Esophagus mucosa (tissue), 1 donor: ENCODE data around the gene CTBP1. TPM values are rescaled to one million over a fixed set of nuclear protein-coding genes. Genes with fewer than 3 reads are reported as not detected.
A peak's percentile ranks its signal among the peaks of the same experiment; 100 is the strongest.

ENCODE experiments used
- ATAC-seq: fragments of 200-7000 bp; cut with Tn5 transposase; one replicate; pipeline ENCODE4 v1.9.1; 2020
- total RNA-seq: library from RNA; stranded (reverse); gene quantifications from one replicate; pipeline ENCODE4 v1.2.4, GENCODE V29; 2023
- donor health status: DM: yes; HTN: yes; CAD: no.

Gene CTBP1
- total RNA-seq, 1 donor from 2014 or later, result 89.4 TPM

DNA sequence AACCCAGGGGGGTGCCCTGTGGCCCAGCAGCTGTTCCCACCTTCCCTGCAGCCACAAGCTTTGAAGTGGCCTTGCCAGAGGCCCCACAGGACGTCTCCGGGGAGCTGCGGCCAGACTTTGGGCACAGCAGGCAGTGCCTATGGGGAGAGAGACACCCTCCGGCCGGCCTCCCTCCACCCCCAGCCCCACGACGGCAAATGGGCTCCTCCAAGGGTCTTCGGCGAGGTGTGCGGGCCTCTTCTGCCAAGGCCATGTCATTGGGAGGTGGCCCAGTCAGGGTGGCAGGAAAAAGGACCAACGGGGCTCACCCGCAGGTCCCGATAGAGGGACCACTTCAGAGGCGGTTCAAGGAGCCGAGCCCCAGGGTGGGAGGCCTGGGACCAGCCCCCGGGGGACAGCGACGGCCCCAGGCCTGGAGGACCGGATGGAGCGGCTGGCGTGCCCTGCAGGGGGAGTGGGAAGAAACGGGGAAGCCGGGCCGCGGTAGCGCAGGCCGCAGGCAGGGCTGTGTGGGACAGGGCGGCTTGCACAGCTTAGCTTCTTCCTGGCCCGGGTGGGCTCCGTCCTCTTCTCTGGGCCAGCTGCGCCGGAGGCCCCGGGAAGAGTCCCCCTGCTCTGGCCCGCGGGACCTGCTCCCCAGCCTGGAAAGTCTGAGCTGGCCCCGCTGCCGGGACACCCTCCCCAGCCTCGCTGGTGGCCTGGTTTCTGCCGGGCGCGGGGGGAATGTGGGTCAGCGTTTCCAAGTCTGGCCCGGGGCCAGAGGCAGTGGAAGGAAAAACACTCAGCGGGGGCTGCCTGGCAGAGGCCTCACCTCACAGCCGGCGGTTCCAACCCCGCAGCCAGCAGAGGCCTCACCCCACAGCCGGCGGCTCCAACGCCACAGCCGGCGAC is 54.7 kb downstream of the CTBP1 start:
- no peak for ATAC-seq

GRCh38 chr4:1193206-1194009 is 55.5 kb downstream of the CTBP1 start:
- ATAC-seq, result no peak

GRCh38 chr4:1192493-1193205 is 56.3 kb downstream of the CTBP1 start:
- peak; percentile 56 for ATAC-seq

GRCh38 chr4:1192091-1192492 is 56.8 kb downstream of the CTBP1 start:
- ATAC-seq, result peak; percentile 96

DNA sequence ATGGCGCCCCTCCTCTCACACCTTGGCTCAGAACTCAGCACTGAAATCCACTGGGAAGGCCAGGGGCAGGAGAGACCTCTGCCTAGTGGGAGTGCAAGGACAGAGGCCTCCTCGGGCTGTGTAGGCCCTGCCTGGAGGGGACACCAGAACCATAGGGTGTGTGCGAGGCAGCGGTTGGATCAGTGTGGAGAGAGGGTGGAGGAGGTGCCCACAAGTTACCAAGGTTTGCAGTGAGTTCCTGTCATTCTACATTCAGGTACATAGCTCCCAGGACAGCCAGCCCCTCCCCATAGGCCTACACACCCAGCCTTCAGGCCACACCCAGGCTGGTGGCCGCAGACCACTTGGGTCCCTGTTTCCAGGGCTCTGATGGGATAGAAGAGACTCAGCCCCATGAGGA is 57.3 kb downstream of the CTBP1 start:
- peak; percentile 41 for ATAC-seq

GRCh38 chr4:1187182-1187581 is 61.7 kb downstream of the CTBP1 start:
- no peak for ATAC-seq

GRCh38 chr4:1183985-1184773 is 64.8 kb downstream of the CTBP1 start:
- no peak for ATAC-seq

GRCh38 chr4:1182313-1182712 is 66.6 kb downstream of the CTBP1 start:
- ATAC-seq, result no peak

- ATAC-seq, result no peak
These were observed 68.3 kb downstream of the CTBP1 start for GRCh38 chr4:1180663-1181062.

DNA sequence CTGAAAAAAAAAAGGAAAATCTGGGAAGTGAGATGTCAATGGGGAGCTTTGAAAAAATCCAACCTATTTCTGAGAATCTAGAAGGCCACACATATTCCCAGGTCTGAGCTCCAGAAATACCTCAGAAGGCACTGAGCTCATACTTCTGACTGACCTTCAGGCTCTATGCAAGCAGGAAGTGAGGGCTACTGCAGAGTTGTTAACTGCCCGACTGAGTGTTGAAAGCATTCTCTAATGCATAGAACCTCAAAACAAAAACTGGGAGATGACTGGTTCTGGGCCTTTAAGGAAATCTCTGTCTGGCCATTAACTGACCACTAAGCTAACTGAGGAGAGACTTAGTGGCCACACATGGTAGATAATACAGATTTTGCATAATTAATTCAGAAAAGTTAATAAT is 69.0 kb downstream of the CTBP1 start:
- no peak for ATAC-seq

- ATAC-seq, result no peak
These were observed 69.9 kb downstream of the CTBP1 start for GRCh38 chr4:1179089-1179441.

DNA sequence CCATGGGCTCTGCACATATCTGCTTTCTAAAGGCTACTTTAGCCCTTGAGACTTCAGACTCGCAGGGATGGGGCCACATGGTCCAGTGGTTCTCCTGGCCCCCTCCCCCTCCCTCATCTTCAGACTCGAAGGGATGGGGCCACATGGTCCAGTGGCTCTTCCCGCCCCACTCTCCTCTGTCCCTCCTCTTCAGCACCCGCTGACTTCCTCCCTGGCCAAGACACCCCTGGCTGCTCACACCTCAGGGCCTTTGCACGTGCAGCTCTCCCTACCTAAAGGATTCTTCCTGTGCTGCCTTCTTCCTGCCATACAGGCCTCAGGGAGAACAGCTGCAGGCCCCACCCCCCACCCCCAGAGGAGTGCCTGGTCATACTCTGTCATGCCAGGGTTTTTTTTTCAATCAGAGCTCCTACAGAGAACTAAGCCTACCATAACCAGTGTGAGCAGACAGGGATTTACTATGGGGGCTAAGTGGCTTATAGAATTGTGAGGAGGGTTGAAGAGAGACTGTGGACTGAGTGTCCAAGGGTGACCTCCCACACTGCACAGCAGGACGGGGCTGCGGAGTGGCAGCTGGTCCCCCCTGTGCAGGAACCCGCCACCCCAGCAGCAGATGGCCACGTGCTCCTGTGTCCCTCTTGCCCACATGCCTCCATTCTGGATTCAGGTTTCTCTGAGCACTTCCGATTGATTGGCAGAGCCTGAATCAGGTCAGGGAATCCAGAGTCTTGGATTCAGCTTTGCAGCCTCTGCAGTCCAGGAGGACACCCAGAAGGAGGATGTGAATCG is 70.4 kb downstream of the CTBP1 start:
- ATAC-seq, result no peak

- peak; percentile 95 for ATAC-seq
These were observed 71.4 kb downstream of the CTBP1 start for GRCh38 chr4:1177274-1178141.

GRCh38 chr4:1176398-1177273 is 72.3 kb downstream of the CTBP1 start:
- ATAC-seq, result no peak

DNA sequence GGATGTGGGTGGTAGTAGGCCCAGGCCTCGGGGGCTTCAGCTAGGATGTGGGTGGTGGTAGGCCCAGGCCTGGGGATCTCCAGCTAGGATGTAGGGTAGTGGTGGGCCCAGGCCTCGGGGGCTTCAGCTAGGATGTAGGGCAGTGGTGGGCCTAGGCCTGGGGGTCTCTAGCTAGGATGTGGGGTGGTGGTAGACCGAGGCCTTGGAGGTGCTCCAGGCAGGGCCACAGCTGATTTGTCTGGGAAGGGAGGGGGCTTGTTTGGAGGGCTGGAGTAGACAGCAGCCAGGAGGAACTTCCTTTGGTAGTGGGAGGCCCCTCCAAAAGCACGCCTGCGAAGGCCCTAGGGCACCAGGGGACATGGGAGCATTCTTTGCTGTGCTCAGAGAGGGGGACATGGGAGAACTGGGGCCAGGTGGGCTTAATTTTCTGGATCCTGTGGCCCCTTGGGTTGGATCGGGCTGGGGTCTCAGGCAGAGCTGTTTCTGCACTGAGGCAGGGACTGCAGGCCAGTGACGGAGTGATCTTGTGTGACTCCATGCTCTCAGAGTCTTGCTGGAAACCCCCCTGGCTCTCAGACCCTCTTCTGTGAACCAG is 73.2 kb downstream of the CTBP1 start:
- no peak for ATAC-seq

- ATAC-seq, result no peak
These were observed 73.8 kb downstream of the CTBP1 start for GRCh38 chr4:1174941-1175634.

DNA sequence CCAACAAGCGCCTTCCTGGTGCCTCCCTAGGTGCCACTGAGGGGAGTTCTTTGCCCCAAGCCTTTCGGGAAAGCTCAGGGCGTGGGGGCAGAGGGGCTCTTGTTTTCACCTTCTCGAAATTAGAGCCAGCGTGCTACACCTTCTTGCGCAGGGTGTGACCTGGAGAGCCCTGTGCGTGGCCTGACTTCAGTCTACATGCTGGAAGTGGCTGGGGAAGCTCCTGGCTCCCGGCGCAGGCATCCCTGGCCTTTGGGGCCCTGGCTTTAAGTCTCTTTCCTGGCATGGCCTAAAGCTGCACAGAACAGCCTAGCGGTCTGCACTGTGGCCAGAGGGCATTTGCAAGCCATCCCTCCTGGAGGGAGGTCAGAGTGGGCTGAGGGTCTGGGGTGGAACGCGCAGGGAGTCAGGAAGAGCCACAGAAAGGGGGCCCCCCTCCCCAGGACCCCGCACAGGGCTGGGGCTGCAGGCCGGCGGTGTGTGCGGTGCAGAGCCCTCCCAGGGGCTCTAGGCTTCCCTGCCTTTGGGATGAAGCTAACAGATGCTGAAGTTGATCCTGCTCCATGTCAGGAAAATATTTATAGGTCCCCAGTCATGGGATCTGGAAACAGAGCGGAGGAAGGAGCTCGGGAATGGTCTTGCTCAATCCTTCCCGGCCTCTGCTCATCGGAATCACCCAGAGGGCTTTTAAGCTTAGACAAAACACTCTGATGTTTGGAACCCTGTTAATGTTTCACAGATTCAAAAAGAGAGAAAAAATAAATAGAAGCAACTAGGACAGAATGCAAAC is 75.8 kb downstream of the CTBP1 start:
- no peak for ATAC-seq
